ENCODE data around the gene SLC35F3.
"Not testable (repeated sequence)": the region's sequence is repeated elsewhere in the genome, so short reads cannot be mapped to it uniquely, and the experiment has no call there.

SLC35F3 gene

DNA sequence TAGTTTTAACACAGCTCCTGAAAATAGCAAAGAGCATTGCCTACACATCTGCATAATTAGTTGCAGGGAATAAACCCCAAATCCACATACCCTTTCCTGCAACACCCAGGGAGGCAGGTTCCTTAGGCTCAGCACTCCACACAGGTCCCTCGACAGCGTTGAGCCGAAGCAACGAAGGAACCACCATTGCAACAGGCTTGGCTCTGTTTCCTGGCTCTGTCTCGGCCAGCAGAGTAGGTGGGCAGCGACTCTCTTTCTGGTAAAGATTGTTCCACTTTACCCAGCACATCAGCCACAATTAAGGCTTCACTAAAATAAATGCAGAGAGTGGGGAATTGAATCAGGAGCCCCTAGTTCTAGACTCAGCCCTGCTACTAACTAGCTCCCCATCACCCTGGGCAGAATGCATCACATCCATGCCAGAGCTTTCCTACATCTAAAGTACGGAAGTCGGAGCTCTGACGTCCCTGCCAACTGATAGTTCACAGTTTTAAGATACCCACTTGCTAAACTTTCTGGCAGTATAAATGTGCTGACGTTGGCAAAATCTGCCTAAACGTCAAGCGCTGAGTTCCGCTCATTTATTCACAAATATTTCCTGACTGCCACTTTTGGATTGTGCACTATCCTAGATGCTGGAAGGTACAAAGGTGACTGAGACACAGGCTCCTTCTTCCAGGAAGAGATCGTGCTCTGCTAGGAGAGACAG, 389.8 kb downstream of the SLC35F3 start:
- TF ChIP-seq, protein P1, sequence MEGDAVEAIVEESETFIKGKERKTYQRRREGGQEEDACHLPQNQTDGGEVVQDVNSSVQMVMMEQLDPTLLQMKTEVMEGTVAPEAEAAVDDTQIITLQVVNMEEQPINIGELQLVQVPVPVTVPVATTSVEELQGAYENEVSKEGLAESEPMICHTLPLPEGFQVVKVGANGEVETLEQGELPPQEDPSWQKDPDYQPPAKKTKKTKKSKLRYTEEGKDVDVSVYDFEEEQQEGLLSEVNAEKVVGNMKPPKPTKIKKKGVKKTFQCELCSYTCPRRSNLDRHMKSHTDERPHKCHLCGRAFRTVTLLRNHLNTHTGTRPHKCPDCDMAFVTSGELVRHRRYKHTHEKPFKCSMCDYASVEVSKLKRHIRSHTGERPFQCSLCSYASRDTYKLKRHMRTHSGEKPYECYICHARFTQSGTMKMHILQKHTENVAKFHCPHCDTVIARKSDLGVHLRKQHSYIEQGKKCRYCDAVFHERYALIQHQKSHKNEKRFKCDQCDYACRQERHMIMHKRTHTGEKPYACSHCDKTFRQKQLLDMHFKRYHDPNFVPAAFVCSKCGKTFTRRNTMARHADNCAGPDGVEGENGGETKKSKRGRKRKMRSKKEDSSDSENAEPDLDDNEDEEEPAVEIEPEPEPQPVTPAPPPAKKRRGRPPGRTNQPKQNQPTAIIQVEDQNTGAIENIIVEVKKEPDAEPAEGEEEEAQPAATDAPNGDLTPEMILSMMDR (IDR thresholded peaks at IDR 0.05; ENCODE audit: low read depth, low read length, missing control alignments): no peak
- no peak for DNase-seq (ENCODE audit: extremely low read depth, low read depth)
- H3K4me3 ChIP-seq (replicated peaks; ENCODE audit: low read depth, low read length): no peak overlapping the region

DNA sequence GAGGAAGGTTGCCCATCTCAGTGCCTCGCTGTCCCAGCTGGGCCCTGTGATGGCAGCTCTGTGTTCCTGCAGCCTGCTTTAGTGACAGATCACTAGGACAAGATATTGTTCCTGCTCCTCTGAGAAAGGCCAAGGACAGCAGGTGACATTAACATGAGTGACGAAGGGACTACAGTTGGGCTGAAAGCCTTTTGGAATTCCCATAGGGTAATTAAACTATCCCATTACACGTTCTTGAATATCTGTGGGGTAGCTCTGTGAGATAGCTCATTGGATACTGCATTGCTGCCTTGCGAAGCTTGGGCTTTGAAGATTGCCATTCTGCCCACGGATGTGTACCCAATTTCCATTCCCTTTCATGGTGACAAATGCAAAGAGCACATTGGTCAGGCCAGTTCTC, 390.6 kb downstream of the SLC35F3 start:
- TF ChIP-seq, protein P1 (IDR thresholded peaks at IDR 0.05; ENCODE audit: low read depth, low read length, missing control alignments): no peak
- H3K4me3 ChIP-seq (replicated peaks; ENCODE audit: low read depth, low read length): no peak overlapping the region
- no peak for DNase-seq (ENCODE audit: extremely low read depth, low read depth)

DNA sequence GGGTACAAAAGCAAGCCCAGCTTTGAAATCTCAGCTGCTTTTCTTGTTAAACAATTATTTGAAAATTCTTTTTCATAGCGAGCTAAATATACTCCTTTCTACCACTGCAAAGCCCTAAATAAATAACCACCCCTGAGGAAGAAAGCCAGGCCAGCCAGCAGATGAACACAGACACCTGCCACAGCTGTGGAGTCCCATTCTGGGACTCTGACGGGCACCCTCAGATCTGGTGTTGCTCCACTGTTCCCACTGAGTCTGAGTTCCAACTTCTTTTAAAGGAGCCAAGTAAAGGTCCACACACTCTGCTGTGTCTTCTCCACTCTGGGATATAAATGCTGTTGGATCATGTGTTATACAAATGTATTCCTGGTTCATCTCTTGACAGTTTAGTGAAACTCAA, 391.1 kb downstream of the SLC35F3 start:
- H3K4me3 ChIP-seq (replicated peaks; ENCODE audit: low read depth, low read length): no peak overlapping the region
- TF ChIP-seq, protein P1 (IDR thresholded peaks at IDR 0.05; ENCODE audit: low read depth, low read length, missing control alignments): no peak
- no peak for DNase-seq (ENCODE audit: extremely low read depth, low read depth)

DNA sequence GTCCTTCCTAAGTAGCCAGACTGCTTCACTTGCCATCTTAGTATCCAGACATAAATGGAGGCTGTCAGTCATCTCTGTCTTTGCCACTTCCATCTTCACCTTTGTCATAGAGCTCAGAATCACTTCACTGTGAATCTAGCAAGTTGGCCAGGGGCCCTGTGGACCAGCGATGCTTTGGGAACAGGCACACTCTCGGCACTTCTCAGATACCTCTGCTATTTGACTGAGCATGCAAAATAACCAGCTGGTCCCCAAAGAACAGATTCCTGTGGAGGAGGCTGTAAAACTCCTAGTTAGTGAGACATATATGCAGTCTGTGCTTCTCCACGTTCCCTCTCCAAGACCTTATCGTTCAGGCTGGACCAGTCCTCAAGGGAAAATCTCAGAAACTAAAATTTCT, 392.0 kb downstream of the SLC35F3 start:
- H3K4me3 ChIP-seq (replicated peaks; ENCODE audit: low read depth, low read length): no peak overlapping the region
- DNase-seq (ENCODE audit: extremely low read depth, low read depth): no peak
- TF ChIP-seq, protein P1 (IDR thresholded peaks at IDR 0.05; ENCODE audit: low read depth, low read length, missing control alignments): no peak

DNA sequence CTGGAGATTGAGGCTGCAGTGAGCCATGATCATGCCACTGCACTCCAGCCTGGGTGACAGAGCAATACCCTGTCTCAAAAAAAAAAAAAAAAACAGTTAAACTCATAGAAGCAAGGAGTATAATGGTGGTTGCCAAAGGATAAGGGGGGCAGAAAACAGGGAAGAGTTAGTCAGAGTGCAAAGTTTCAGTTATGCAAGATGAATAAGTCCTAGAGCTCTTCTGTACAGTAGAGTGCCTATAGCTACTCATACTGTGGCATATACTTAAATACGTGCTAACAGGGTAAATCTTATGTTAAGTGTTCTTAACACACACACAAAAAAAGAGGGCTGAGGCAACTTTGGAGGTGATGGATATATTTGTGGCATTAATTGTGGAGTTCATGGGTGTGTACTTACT, 393.2 kb downstream of the SLC35F3 start:
- TF ChIP-seq, protein P1 (IDR thresholded peaks at IDR 0.05; ENCODE audit: low read depth, low read length, missing control alignments): no peak
- no peak for DNase-seq (ENCODE audit: extremely low read depth, low read depth)
- H3K4me3 ChIP-seq (replicated peaks; ENCODE audit: low read depth, low read length): no peak overlapping the region

DNA sequence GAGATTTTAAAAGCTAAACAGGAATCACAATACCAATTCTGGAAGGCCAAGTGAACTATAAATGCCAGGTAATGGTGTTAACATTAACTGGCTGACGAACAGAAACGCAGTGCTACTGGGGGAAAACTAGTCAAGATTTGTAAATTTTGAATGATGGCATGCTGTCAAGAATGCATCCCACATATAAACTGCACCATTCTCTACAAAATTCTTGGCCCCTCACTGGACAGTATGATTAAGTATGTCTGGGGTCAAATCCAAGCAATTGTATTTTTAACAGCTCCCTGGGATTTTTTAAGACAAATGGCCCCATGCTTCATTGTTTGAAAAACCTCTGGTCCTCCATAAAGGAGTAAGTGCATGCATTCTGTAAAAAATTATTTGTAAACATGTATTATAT, 395.6 kb downstream of the SLC35F3 start:
- TF ChIP-seq, protein P1 (IDR thresholded peaks at IDR 0.05; ENCODE audit: low read depth, low read length, missing control alignments): no peak
- no peak overlapping the region for H3K4me3 ChIP-seq (replicated peaks; ENCODE audit: low read depth, low read length)
- DNase-seq (ENCODE audit: extremely low read depth, low read depth): no peak

DNA sequence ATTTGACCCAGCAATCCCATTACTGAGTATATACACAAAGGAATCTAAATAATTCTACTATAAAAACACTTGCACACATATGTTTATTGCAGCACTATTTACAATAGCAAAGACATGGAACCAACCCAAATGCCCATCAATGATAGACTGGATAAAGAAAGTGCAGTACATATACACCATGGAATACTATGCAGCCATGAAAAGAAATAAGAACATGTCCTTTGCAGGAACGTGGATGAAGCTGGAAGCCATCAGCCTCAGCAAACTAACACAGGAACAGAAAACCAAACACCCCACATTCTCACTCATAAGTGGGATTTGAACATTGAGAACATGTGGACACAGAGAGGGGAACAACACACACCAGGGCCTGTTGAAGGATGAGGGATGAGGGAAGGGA, 397.2 kb downstream of the SLC35F3 start:
- not testable (repeated sequence) for DNase-seq (ENCODE audit: extremely low read depth, low read depth)

More for the DNA sequence above, 397.2 kb downstream of the SLC35F3 start:
- H3K4me3 ChIP-seq (replicated peaks; ENCODE audit: low read depth, low read length): not testable (repeated sequence)

Data from HFF-Myc (cell line).